ENCODE data around the gene HINT2.

The HINT2 gene

DNA sequence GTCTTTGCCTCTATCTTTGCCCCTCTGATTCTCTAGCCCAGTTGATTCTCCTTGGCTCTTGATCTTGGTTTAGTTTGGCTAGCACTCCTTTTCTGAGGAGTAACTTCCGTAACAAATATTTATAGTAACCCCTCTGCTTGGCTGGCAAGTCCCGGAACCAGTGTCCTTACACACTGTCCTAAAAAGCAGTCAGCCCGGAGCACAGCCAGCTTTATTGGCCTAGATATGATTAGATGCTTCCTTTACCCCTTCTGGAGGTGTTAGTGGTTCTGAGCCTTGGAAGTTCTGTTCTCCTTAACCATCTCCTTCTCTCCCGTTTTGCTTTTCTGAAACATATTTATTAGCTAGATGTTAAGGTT lies 43.8 kb downstream of the HINT2 start:
- H3K4me3 ChIP-seq (replicated peaks; ENCODE audit: low read depth, low read length) = no peak overlapping the region
- TF ChIP-seq, protein P1, sequence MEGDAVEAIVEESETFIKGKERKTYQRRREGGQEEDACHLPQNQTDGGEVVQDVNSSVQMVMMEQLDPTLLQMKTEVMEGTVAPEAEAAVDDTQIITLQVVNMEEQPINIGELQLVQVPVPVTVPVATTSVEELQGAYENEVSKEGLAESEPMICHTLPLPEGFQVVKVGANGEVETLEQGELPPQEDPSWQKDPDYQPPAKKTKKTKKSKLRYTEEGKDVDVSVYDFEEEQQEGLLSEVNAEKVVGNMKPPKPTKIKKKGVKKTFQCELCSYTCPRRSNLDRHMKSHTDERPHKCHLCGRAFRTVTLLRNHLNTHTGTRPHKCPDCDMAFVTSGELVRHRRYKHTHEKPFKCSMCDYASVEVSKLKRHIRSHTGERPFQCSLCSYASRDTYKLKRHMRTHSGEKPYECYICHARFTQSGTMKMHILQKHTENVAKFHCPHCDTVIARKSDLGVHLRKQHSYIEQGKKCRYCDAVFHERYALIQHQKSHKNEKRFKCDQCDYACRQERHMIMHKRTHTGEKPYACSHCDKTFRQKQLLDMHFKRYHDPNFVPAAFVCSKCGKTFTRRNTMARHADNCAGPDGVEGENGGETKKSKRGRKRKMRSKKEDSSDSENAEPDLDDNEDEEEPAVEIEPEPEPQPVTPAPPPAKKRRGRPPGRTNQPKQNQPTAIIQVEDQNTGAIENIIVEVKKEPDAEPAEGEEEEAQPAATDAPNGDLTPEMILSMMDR (IDR thresholded peaks at IDR 0.05; ENCODE audit: low read length, missing control alignments) = no peak
- DNase-seq (ENCODE audit: low read depth) = no peak

- TF ChIP-seq, protein P1 (IDR thresholded peaks at IDR 0.05; ENCODE audit: low read length, missing control alignments) = no peak
- no peak overlapping the region for H3K4me3 ChIP-seq (replicated peaks; ENCODE audit: low read depth, low read length)
- DNase-seq (ENCODE audit: low read depth) = no peak
Observed at GRCh38 chr9:35769763-35770162, 45.1 kb downstream of the HINT2 start.

GRCh38 chr9:35767458-35767857 lies 47.4 kb downstream of the HINT2 start:
- TF ChIP-seq, protein P1 (IDR thresholded peaks at IDR 0.05; ENCODE audit: low read length, missing control alignments) = no peak
- DNase-seq (ENCODE audit: low read depth) = no peak
- no peak overlapping the region for H3K4me3 ChIP-seq (replicated peaks; ENCODE audit: low read depth, low read length)

- TF ChIP-seq, protein P1 (IDR thresholded peaks at IDR 0.05; ENCODE audit: low read length, missing control alignments) = no peak
- H3K4me3 ChIP-seq (replicated peaks; ENCODE audit: low read depth, low read length) = no peak overlapping the region
- no peak for DNase-seq (ENCODE audit: low read depth)
Observed at GRCh38 chr9:35766997-35767396, 47.8 kb downstream of the HINT2 start.

GRCh38 chr9:35763803-35764202 lies 51.0 kb downstream of the HINT2 start:
- H3K4me3 ChIP-seq (replicated peaks; ENCODE audit: low read depth, low read length) = no peak overlapping the region
- TF ChIP-seq, protein P1 (IDR thresholded peaks at IDR 0.05; ENCODE audit: low read length, missing control alignments) = no peak
- DNase-seq (ENCODE audit: low read depth) = no peak

DNA sequence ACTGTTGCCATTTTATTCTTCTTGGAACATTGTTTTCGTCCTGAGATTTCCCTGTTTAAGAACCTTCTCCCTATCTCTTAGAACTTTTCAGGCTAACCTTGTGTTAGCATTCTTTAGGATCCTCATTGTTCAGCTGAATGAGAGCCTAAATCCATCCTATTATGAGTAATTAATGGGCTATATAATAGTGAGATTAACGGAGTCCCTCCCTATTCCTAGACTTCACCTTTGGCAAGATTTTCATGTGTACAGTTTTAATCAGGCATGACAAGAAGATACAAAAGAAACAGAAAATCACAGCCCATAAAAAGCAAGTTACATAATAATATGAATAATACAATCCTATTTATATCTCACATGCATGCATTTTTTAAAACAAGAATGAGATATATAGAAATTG lies 51.7 kb downstream of the HINT2 start:
- no peak for DNase-seq (ENCODE audit: low read depth)
- no peak overlapping the region for H3K4me3 ChIP-seq (replicated peaks; ENCODE audit: low read depth, low read length)
- TF ChIP-seq, protein P1 (IDR thresholded peaks at IDR 0.05; ENCODE audit: low read length, missing control alignments) = no peak

All from fibroblast of pulmonary artery (primary cell).